ENCODE results near the gene FABP7.
"Not testable (repeated sequence)": the region's sequence is repeated elsewhere in the genome, so short reads cannot be mapped to it uniquely, and the experiment has no call there.

Gene FABP7

DNA sequence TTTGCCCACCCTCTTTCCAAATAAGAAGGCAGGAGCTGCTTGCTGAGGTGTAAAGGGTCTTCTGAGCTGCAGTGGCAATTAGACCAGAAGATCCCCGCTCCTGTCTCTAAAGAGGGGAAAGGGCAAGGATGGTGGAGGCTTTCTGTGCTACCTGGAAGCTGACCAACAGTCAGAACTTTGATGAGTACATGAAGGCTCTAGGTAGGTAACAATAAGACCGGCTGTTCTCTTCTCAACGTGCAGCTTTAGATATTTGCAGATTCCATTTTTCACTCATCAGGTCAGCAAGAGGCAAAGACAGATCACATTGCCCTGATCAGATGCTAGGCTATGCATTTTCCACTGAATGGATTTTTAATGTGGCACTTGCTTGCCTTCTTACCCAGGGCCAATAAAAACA, at the start of gene FABP7:
Gene FABP7, plus strand, starts transcription at position 50 of the 400 bp plus-strand sequence. Its CDS starts 79 bp downstream, at position 129.
- DNase-seq, result no peak

DNA sequence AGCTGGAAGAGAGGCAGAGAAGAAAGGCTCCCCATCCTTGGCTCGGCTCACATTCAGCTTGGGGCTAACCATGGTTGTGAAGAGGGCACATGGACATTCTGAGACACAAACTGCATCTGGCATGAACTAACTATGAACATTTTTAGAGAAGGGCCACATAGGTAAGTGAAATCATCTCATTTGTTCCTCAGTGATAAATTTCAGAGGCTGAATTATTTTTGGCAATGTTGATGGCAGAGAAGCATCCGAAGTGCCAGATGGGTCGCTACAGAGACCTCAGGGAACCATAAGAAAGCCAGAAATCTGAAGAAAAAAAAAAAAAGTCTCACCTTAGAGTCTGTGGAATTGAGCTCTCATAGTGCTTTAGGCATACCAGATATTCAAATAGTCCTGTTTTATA, 49.2 kb upstream of the FABP7 start:
- no peak for DNase-seq

DNA sequence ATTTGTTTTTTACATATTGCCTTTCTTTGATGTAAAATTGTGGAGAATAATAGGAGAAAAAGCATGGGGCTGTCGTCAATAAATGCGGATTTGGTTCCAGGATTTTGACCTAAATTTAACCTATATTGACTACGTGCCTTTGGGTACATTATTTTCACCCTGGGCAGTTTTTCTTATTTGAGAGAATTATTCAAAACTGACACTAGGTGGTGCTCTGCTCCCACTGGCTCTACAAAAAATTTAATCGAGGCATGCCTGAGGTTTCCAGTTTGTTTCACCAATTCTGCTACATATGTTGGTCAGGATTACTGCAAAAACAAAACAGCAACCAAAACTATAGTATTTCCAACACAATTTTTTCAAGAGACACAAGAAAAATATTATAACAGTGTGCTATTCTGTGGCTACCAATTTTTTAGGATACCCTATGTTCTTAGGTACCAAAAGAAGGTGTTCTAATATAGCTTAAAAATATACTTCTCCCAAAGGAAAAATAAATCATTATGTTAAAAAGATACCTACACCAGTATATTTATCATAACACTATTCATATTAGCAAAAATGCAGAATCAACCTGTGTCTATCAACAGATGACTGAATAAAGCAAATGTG, 48.6 kb upstream of the FABP7 start:
- DNase-seq, result peak; percentile 28 to 76 (median 74)

DNA sequence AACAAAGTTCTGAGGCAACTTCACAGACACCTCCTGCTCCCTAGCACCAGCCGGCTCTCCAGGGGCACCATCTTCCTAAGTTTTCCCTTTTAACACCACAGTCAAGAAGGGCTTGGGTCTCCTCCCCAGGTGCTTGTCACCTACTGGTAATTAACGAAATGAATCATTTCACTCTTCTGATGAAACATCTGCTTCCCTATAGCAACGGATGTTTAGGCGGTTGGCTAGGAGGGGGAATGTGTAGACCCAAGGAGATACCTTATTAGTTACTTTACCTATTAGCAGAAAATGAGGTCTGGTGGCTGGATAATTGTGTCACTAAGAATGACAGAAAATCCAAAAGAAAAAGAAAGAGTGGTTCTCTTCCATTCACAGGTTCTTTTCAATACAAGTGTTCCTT, 46.3 kb upstream of the FABP7 start:
- DNase-seq, result peak in 2 of 3 experiments; percentile 55 to 87

DNA sequence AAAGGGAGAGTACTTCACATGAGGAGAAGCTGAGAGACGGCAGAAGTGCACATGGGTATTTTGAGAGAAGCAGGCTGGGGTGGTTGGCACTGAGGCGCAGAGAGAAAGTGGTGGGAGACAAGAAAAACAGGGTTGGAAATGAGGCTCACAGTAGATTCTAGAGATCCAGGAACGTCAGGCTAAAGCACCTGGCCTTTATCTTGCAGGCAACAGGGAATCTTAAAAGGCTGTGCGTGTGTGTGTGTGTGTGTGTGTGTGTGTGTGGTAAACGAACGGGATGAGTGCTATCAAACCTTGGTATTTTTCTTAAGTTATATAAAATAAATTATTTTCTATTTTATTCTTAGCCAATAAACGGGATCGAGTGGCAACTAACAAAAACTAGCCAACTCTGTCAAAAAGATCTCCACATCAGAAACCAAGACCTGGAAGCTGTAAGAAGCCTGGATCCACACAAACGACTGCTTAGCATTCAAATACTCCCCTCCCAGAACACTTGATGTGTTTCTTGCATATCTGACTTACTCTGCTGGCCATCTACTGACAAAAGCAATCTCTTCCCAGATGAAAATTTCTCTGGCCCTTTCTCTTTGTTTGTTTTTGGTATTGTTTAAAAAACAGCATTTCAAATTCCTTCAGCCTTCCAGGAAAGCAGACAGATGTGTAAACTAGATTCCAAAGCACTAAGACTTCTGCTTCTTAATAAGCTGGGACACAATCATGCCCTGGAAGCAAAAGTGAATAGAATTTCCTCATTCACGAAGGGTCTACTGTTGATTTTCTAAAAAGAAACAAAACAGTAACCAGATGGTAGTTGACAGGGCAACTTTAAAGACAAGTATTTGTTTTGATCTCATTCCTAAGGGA, 44.8 kb upstream of the FABP7 start:
- peak in 1 of 3 experiments; percentile 36 for DNase-seq

DNA sequence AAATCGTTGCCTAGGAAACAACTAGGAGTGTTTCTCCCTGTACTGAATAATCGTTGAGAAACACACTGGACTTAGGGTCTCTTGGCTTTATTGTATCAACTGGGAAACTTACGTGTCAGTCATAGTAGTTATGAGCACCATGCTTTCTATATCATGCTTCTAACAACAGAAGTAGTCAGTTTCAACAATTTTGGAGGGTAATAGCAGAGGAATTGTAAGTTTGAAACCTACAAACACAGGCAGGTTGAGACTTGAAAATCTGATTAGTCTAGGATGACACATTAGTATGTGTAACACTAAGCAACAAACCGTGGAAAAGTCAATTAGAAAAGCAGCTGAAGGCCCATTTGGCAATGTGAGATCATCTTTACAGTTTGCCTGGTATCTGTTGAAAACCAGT, 43.9 kb upstream of the FABP7 start:
- peak; percentile 43 to 93 (median 79) for DNase-seq

DNA sequence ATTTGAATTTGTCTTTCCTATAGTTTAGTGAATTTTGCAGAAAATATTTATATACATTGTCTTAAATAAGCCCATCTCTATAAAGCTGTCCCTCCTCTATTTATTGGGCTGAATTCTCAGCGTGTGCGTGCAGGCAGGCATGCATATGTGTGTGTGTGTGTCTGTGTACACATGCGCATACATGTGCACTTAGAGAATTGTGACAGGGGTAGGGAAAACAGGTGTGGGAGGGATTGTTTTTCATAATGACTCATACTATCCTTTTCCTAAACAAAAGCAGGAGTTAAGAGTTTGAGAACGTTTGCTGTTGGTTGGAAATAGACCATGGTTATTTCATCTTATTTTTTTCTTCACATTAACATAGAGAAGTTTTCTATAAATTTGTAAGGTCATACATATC, 43.4 kb upstream of the FABP7 start:
- DNase-seq, result peak; percentile 34 to 82 (median 78)

DNA sequence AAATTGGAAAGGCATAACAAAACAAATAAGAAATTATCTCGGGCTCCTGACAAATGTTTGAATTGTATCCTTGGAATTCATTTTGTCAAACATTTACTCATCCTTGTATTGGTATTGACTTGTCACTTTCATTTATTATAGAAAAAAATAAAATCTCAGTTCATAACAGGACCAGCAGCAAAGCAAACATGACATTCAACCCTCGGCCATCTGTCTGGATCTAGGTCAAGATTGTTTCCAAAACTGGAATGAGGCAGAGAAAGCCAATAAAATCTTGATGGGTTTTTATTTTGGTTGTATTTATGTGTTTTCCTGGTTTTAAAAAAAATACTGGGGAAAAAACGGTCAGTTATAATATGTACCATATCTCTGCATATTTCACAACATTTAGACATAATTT, 42.9 kb upstream of the FABP7 start:
- peak in 2 of 3 experiments; percentile 52 to 65 for DNase-seq

DNA sequence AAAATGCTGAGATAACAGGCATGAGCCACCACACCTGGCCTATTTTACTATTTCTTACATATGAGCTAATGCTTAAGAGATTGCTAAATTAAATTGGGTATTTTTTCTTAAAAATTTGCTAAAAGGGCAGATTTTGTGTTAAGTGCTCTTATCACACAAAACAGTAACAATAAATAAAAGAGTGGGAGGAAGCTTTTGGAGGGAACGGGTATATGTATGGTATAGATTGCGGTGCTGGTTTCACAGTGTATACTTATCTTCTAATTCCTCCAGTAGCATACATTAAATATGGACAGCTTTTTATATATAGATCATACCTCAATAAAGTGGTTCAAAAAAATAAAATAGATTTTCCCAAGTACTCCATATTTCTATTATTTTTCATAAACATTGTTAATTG, 39.4 kb upstream of the FABP7 start:
- no peak for DNase-seq

DNA sequence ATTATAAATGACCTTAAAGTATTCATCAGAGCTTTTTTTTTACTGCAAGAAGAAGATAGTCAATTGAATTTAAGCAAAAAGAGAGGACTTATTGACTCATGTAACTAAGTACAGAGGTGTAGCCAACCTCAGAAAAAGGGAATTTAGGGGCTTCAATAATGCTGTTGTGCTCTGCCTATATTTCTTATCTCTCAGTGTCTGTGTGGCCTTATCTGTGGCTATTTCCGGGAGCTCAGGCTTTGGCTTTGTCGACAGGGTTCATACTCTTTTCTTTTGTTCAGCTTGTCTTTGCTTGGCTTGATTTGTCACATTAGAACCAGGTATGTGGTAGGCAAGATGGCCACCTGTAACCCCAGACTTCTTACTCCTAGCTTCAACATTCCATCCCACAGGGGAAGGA, 38.6 kb upstream of the FABP7 start:
- no peak for DNase-seq

DNA sequence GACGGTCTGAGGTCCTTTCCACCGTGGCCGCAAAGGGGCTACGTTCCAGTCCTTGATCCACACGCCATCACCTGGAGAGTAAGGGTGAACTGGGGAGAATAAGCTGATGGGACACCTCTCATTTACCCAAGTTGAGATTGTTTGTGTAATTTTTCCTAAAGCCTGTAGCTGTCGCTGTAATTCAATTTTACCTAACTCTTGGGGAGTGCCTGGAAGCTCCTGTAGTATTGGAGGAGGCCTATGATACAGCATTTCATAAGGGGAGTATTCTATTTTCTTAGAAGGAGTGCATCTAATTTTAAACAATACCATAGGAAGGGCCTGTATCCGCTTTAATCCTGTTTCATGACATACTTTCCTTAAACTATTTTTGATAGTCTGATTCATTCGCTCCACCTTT, 35.3 kb upstream of the FABP7 start:
- peak in 1 of 3 experiments; percentile 63 for DNase-seq

DNA sequence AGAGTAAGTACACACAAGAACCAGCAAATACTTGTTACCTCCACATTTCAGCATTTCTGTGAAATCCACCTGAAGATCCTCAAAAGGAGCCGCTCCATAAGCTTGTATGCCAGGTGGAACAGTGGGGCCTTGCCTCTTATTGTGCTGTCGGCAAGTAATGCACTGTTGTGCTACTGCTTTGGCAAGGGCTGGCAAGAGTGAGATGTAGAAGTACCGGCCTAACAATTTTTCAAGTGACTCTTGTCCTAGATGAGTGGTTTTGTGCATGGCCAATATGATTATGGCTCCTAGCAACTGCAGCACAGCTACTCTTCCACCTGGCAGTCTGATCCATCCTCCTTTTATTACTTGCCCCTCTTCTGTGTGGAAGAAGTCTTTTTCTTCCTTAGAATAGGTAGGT, 34.7 kb upstream of the FABP7 start:
- DNase-seq, result peak in 2 of 3 experiments; percentile 15 to 95

DNA sequence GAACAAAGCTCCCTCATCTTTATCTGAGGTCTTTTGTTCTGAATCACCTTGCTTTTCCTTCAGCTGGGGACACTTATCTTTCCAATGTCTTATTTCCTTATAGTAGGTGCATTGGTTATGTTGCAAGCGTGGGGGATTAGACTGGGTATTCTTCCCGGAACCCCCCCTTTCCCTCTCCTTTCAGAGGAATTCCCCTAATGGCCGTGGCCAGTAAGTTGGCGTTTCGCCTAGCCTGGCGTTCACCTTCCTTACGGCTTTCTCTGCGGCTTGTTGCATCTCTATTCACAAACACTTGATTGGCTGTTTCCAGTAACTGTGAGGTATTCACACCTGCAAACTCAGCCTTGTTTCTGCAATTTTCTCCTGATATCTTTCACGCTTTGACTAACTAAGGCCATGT, 32.8 kb upstream of the FABP7 start:
- no peak for DNase-seq

DNA sequence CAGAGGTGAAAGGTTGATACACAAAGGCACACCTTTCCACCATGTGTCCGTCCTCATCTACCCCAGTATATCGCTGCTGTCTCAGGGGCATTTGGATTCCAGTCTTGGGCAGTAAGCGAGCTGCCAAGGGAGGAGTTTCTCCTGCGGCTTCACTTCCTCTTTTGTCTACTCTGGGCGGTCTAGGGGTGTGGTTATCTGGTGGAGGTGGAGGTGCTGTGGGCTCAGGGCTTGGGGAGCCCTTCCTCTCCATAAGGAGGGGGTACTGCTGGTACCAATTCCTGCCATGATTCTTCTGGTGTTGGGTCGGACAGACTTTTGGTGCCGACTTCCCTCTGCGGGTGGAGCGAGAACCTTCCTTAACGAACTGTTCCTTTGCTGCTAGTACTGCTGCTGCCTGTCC, 31.9 kb upstream of the FABP7 start:
- no peak for DNase-seq

DNA sequence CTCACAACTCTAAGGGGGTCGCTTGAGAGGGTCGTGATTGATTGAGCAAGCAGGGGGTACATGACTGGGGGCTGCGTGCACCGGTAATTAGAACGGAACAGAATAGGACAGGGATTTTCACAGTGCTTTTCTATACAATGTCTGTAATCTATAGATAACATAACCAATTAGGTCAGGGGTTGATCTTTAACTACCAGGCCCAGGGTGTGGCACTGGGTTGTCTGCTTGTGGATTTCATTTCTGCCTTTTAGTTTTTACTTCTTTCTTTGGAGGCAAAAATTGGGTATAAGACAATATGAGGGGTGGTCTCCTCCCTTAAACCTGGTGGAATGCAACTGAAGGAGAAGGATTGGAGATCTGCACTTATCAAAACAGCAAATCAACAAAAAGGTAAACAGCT, 30.6 kb upstream of the FABP7 start:
- DNase-seq, result not testable (repeated sequence)

DNA sequence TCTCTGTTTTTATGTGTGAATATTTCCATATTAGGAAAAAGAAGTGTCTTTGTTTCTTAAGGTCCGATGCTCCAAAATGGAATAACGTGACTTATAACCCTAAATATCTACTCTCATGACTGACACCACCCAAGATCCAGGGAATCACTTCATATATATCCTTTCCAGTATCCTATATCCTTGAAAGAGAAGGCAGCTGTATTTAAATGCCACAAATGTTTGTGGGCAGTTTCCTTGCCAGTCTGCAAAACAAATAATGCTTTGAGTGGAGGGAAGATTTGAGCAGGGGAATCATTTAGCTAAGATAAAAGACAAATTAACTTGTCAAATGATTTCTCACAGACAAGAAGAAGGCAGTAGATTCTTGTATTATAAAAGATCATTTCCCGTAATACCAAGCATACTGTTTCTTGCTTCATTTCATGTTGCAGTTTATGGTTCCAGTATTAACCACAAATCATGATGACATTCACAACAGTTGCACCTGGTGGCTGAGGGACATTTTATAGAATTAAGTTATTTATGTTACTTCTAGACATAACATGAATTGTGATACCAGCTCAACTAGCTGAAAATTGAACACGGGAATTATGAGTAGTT, 30.0 kb upstream of the FABP7 start:
- DNase-seq, result peak in 2 of 3 experiments; percentile 52 to 87

DNA sequence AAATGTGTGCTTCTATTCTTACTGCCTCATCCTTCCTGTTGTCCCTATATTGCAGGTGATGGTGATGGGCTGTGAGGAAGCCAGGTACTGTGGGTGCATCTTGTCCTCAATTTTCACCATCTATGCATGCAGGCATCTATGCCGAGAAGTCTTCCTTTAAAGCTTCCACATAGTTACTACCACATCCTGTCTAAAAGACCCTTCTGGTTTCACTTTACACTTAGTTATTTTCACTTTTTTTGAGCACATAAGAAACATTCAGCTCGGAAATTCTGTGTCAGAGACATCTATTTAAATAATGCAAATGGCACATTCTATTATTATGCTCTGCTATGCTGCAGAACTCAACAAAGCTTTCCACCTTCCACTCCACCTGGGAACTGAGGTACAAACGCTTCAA, 28.2 kb upstream of the FABP7 start:
- no peak for DNase-seq

DNA sequence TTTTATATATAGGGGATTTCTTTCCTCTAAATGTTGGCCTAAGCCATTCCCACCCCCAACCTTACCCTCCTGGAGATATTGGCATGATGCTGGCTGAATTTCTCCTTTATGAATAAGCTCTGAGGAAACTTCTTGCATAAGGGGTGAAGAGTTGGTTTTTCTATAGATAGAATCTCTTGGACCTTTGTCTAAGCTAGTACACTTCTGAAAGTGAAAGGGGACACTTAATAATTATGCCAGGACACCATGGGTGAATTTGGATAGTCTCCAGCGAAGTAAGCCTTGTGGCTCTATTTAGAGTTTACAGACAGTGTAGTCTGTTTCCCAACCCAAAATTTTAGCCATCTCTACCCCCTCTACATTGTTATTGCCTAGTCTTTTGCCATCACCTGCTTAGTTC, 27.1 kb upstream of the FABP7 start:
- DNase-seq, result no peak

DNA sequence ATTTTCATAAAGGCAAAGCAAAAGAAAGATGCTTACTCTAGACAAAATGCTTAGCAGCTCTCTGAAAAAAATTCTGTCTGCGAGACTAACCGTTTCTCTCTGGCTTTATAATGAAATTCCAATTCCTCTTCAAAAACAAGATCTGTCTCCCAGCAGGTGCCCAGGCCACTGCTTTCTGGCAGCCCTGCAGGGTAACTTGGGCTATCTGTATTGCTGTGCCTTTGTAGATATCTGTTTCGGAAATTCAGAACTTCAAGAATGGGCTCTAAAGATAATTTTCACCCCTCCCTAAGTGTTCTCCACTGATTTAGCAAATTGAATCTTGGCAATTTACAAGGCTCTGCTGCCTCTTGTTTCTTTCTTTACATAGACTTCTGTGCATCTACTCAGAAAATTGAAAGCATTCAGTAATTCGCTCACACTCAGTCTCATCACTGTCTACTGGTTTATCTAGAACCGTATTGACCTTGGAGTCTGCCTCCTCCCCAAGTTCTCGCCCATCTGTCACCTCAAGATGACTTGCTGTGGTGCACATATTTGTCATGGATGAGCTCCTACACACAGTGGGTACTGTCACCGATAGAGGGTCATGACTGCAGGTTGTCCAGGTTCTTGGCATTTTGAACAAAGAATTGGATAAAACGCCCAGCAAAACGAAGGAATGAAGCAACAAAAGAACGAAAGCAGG, 26.4 kb upstream of the FABP7 start:
- DNase-seq, result peak in 1 of 3 experiments; percentile 81

DNA sequence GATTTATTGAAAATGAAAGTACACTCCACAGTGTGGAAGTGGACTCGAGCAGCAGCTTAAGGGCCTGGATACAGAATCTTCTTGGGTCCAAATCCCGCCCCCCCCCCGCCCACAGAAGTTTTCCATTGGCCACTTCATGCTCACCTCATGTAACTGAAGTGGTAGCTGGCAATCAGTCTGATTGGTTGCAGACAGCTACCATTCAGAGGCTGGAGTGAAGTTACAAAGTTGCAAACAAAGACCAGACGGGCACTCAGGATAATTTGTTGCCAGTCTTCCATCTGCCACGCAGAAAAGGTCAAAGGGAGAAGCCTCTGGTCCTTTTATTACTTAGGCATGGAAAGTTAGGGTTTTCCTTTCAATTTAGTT, 25.8 kb upstream of the FABP7 start:
- peak in 1 of 3 experiments; percentile 86 for DNase-seq

DNA sequence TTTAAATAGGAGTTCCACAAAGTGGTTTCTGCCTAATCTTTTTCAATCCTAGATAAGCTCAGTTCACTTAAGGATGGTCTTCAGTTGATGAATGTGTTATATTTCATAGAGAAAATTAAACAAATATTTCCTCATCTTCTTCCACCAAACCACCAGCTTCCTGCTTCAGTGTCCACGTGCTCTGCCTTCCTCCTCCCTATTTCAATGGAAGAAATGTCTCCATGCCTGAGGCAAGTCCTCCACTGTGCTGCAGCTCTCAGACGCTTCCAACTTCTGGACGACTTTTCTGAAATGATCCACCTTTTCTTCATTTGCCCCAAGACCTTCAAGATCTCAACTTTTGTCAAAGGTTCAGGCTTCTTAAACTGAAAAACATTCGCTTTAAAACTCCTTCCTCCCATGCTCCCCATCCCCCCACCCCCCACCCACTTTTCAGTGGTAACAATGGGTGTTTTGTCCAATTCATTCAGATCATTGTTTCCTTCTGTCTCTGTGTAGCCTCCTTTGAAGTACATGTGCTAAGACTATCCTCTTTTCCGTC, 25.3 kb upstream of the FABP7 start:
- DNase-seq, result no peak

DNA sequence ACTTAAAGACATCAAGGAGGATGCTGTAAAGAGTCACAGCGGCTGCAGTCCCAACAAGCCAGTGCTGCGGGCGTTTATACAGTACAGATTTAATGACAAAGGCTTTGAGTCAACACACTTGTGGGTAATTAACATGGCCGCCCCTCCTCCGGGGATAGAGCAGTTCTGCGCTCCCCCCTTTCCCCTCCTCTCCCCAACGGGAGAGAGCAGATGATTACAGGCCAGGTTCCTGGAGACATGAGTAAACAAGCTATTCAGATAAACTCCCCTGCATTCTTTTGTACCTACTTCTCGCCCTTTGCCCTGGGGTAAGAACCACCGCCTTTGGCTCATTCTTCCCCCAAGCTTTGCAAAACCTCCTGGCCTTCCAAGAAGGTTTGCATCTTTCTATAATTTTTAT, 23.6 kb upstream of the FABP7 start:
- DNase-seq, result peak in 1 of 3 experiments; percentile 23

DNA sequence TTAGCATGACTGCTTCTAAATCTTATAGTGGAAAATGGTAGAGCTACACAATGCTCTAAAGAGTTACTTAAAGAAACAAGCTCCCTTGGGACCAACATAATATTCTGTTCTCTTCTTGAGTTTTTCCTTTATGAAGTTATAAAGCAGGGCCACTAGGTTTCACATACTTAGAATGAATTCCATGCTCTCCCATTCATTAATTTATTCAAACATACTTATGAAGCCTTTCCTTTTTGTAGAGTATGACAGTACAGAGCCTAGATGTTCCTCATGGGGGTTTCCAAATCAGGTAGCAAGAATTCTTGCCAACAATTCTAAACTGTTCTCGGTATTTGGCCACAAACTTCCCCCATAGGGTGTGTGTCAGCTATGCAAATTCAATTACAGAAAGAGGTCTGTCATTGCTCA, 20.6 kb upstream of the FABP7 start:
- no peak for DNase-seq

Measured in NCI-H1417 (cell line).